ENCODE measurements around the gene CD300LG. TPM values are rescaled to one million over a fixed set of nuclear protein-coding genes. Genes with fewer than 3 reads are reported as not detected.

Gene CD300LG
- polyA plus RNA-seq, 1 donor (not counting 4 experiments of a cell fraction or from before 2014, with no cell fraction given): not detected

DNA sequence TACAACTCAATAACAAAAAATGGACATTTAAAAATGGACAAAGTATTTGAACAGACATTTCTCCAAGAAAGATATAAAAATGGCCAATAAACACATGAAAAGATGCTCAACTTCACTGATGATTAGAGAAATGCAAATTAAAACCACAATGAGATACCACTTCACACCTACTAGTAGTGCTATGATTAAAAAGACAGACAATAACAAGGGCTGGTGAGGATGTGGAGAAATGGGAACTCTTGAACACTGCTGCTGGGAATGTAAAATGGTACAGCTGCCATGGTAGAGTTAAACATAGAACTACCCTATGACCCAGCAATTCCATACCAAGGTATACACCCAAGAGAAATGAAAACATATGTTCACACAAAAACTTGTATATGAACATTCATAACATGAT is 41.9 kb upstream of the CD300LG start:
- H3K4me1 ChIP-seq (ENCODE audit: control insufficient read depth, extremely low read depth, insufficient read depth, low read length): no peaks in the 10 kb centered on the region
- TF ChIP-seq, protein P1, sequence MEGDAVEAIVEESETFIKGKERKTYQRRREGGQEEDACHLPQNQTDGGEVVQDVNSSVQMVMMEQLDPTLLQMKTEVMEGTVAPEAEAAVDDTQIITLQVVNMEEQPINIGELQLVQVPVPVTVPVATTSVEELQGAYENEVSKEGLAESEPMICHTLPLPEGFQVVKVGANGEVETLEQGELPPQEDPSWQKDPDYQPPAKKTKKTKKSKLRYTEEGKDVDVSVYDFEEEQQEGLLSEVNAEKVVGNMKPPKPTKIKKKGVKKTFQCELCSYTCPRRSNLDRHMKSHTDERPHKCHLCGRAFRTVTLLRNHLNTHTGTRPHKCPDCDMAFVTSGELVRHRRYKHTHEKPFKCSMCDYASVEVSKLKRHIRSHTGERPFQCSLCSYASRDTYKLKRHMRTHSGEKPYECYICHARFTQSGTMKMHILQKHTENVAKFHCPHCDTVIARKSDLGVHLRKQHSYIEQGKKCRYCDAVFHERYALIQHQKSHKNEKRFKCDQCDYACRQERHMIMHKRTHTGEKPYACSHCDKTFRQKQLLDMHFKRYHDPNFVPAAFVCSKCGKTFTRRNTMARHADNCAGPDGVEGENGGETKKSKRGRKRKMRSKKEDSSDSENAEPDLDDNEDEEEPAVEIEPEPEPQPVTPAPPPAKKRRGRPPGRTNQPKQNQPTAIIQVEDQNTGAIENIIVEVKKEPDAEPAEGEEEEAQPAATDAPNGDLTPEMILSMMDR (optimal IDR thresholded peaks at IDR 0.05 in 1 of 3, IDR thresholded peaks at IDR 0.05 in 1 of 3, conservative IDR thresholded peaks at IDR 0.05 in 1 of 3; ENCODE audit: extremely low read depth in 1 of 3, insufficient read depth in 2 of 3, low read length in 3 of 3): no peak
- no peak for TF ChIP-seq EZH2 (IDR thresholded peaks at IDR 0.05; ENCODE audit: low read length)
- no peak overlapping the region for H3K4me3 ChIP-seq (ENCODE audit: control insufficient read depth in 2 of 3, extremely low read depth in 1 of 3, insufficient read depth in 2 of 3, low read depth in 1 of 3, low read length in 3 of 3)
- no peaks in the 10 kb centered on the region for H3K27me3 ChIP-seq (ENCODE audit: control insufficient read depth, extremely low read depth, insufficient read depth, low read length)
- FAIRE-seq (no peak), DNase-seq (ENCODE audit: low read depth, low spot score) (no peak)
- no peak overlapping the region for H2AFZ ChIP-seq (ENCODE audit: control insufficient read depth, low read length)
- H3K79me2 ChIP-seq (ENCODE audit: control insufficient read depth, insufficient read depth, low read length): no peaks in the 10 kb centered on the region
- H3K36me3 ChIP-seq (ENCODE audit: control insufficient read depth in 2 of 2, extremely low read depth in 1 of 2, insufficient read depth in 2 of 2, low read length in 2 of 2): peaks cover 8 to 9% of the 10 kb centered on the region in 2 experiments
- no peak overlapping the region for H3K27ac ChIP-seq (ENCODE audit: control insufficient read depth, insufficient read depth, low read length)
- dilution Hi-C loops (cut with MboI; ENCODE audit: extremely low pct_ligation_motif_present, low sequenced_read_pairs): no loop called here
- H4K20me1 ChIP-seq (ENCODE audit: control insufficient read depth, extremely low read depth, insufficient read depth, low read length): no peaks in the 10 kb centered on the region
- H3K9ac ChIP-seq (ENCODE audit: control insufficient read depth, extremely low read depth, insufficient read depth, low read length): no peak overlapping the region
- H3K9me3 ChIP-seq (ENCODE audit: control insufficient read depth, low read depth, low read length): no peaks in the 10 kb centered on the region
- H3K9me1 ChIP-seq (ENCODE audit: control insufficient read depth, extremely low read depth, insufficient read depth, low read length): no peaks in the 10 kb centered on the region
- no peak overlapping the region for H3K4me2 ChIP-seq (ENCODE audit: control insufficient read depth, extremely low read depth, insufficient read depth, low read depth, low read length)

GRCh38 chr17:43808076-43808475 is 38.9 kb upstream of the CD300LG start:
- H3K27me3 ChIP-seq (ENCODE audit: control insufficient read depth, extremely low read depth, insufficient read depth, low read length): no peaks in the 10 kb centered on the region
- no peak for FAIRE-seq
- no peaks in the 10 kb centered on the region for H3K9me3 ChIP-seq (ENCODE audit: control insufficient read depth, low read depth, low read length)
- no peak overlapping the region for H2AFZ ChIP-seq (ENCODE audit: control insufficient read depth, low read length)
- no peak for DNase-seq (ENCODE audit: low read depth, low spot score)
- no peaks in the 10 kb centered on the region for H3K9me1 ChIP-seq (ENCODE audit: control insufficient read depth, extremely low read depth, insufficient read depth, low read length)
- H3K36me3 ChIP-seq (ENCODE audit: control insufficient read depth in 2 of 2, extremely low read depth in 1 of 2, insufficient read depth in 2 of 2, low read length in 2 of 2): peaks cover 9 to 20% of the 10 kb centered on the region in 2 experiments
- H3K79me2 ChIP-seq (ENCODE audit: control insufficient read depth, insufficient read depth, low read length): no peaks in the 10 kb centered on the region
- H3K27ac ChIP-seq (ENCODE audit: control insufficient read depth, insufficient read depth, low read length): no peak overlapping the region
- no peaks in the 10 kb centered on the region for H3K4me1 ChIP-seq (ENCODE audit: control insufficient read depth, extremely low read depth, insufficient read depth, low read length)
- H3K4me2 ChIP-seq (ENCODE audit: control insufficient read depth, extremely low read depth, insufficient read depth, low read depth, low read length): no peak overlapping the region
- TF ChIP-seq, protein P1 (optimal IDR thresholded peaks at IDR 0.05 in 1 of 3, IDR thresholded peaks at IDR 0.05 in 1 of 3, conservative IDR thresholded peaks at IDR 0.05 in 1 of 3; ENCODE audit: extremely low read depth in 1 of 3, insufficient read depth in 2 of 3, low read length in 3 of 3): no peak
- no peak for TF ChIP-seq EZH2 (IDR thresholded peaks at IDR 0.05; ENCODE audit: low read length)
- H3K4me3 ChIP-seq (ENCODE audit: control insufficient read depth in 2 of 3, extremely low read depth in 1 of 3, insufficient read depth in 2 of 3, low read depth in 1 of 3, low read length in 3 of 3): no peak overlapping the region
- H4K20me1 ChIP-seq (ENCODE audit: control insufficient read depth, extremely low read depth, insufficient read depth, low read length): no peaks in the 10 kb centered on the region
- H3K9ac ChIP-seq (ENCODE audit: control insufficient read depth, extremely low read depth, insufficient read depth, low read length): no peak overlapping the region
- dilution Hi-C loops (cut with MboI; ENCODE audit: extremely low pct_ligation_motif_present, low sequenced_read_pairs): no loop called here
